K562 (cell line): Measurements from ENCODE around the gene MLLT6. TPM values are rescaled to one million over a fixed set of nuclear protein-coding genes. Genes with fewer than 3 reads are reported as not detected.

ENCODE experiments used
- ASH1L ChIP-seq: fragments of 450-650 bp; IDR thresholded peaks from 2 replicates; pipeline ENCODE4 v1.6.1; 2018; ENCODE audit warnings: borderline replicate concordance, mild to moderate bottlenecking, low read depth; ENCODE audit not compliant: partially characterized antibody
- ELF4 ChIP-seq: fragments of 450-650 bp; formaldehyde crosslinking; IDR thresholded peaks from 2 replicates; pipeline ENCODE4 v1.4.0; 2022; ENCODE audit warnings: missing genetic modification characterization
- ETV5 ChIP-seq: sonication (generic); formaldehyde crosslinking; IDR thresholded peaks from 2 replicates; pipeline ENCODE4 v1.4.0; 2020; ENCODE audit warnings: low read depth, mild to moderate bottlenecking, missing genetic modification reagents
- GABPB1 ChIP-seq: sonication (generic); formaldehyde crosslinking; IDR thresholded peaks from 2 replicates; pipeline ENCODE4 v1.8.0; 2022; ENCODE audit warnings: mild to moderate bottlenecking, missing genetic modification reagents
- JUN ChIP-seq, 2 experiments: sonication (generic) in 1 of 2; formaldehyde crosslinking in 1 of 2; IDR thresholded peaks; 2 replicates each; pipeline versions ENCODE4 v1.6.1 to v1.8.0; 2012 to 2022; ENCODE audit warnings: borderline replicate concordance in 2 of 2, mild to moderate bottlenecking in 2 of 2, improper control_type of control experiment in 1 of 2, low read depth in 1 of 2, low read length in 1 of 2, missing genetic modification reagents in 1 of 2
- MTA2 ChIP-seq: fragments of 450-650 bp; IDR thresholded peaks from 2 replicates; pipeline ENCODE4 v1.6.1; 2016; ENCODE audit warnings: low read depth
- MYC ChIP-seq, 2 experiments: fragments of 250-450 bp in 1 of 2; sonication (Bioruptor Pico) in 1 of 2; IDR thresholded peaks; 2 replicates each; pipeline versions ENCODE4 v1.5.1 to v1.6.1; 2012 to 2021; ENCODE audit warnings: low read depth in 2 of 2, borderline replicate concordance in 1 of 2, improper control_type of control experiment in 1 of 2, low read length in 1 of 2, mild to moderate bottlenecking in 1 of 2, moderate library complexity in 1 of 2
- PML ChIP-seq: IDR thresholded peaks from 2 replicates; pipeline ENCODE4 v1.6.1; 2012; ENCODE audit warnings: low read length, inconsistent platforms
- RBFOX2 ChIP-seq: fragments of 200-400 bp; formaldehyde crosslinking; IDR thresholded peaks from 2 replicates; pipeline ENCODE4 v1.6.1; 2017; ENCODE audit warnings: low read depth, mild to moderate bottlenecking, low read length, moderate library complexity
- SIN3A ChIP-seq, 2 experiments: fragments of 150-350 bp in 1 of 2; IDR thresholded peaks; 2 replicates each; pipeline ENCODE4 v1.6.1; 2011 to 2016; ENCODE audit warnings: borderline replicate concordance in 2 of 2, low read depth in 2 of 2, low read length in 2 of 2, mild to moderate bottlenecking in 2 of 2, moderate library complexity in 2 of 2; ENCODE audit not compliant: control insufficient read depth in 1 of 2
- SMAD2 ChIP-seq: fragments of 150-350 bp; IDR thresholded peaks from 2 replicates; pipeline ENCODE4 v1.6.1; 2014; ENCODE audit warnings: low read depth, mild to moderate bottlenecking, low read length
- SMARCA4 ChIP-seq: fragments of 450-650 bp; IDR thresholded peaks from 2 replicates; pipeline ENCODE4 v1.6.1; 2016
- SRSF1 ChIP-seq: fragments of 200-400 bp; formaldehyde crosslinking; IDR thresholded peaks from 2 replicates; pipeline ENCODE4 v1.6.1; 2017; ENCODE audit warnings: mild to moderate bottlenecking, low read depth, low read length, moderate library complexity
- TEAD4 ChIP-seq, 2 experiments: sonication (generic) in 1 of 2; formaldehyde crosslinking in 1 of 2; IDR thresholded peaks; 2 replicates each; pipeline versions ENCODE4 v1.6.1 to v1.8.0; 2012 to 2022; ENCODE audit warnings: borderline replicate concordance in 1 of 2, inconsistent platforms in 1 of 2, low read length in 1 of 2, mild to moderate bottlenecking in 1 of 2, missing genetic modification reagents in 1 of 2
- polyA plus RNA-seq, 8 experiments: library from polyadenylated mRNA; depleted of rRNA in 4 of 8; stranded (reverse) in 5 of 8; unstranded in 3 of 8; fragments of >200 nt; fragmentation: Nextera tagmentation in 2 of 8; fragmentation: Illumina TruSeq in 1 of 8; extraction: Ambion mirVana in 2 of 8; extraction: Trizol in 1 of 8; gene quantifications; 2 replicates each; pipeline versions ENCODE4 v1.2.1 to v1.2.3, GENCODE V29; 2011 to 2014; ENCODE audit warnings: inconsistent platforms in 1 of 8, missing spikeins in 1 of 8
- total RNA-seq, 7 experiments: library from RNA; depleted of rRNA in 6 of 7; stranded (reverse); fragments of >200 nt in 6 of 7; fragmentation: Illumina TruSeq in 2 of 7; extraction: Trizol in 2 of 7; gene quantifications; 2 replicates each; pipeline versions ENCODE4 v1.2.1 to v1.2.3, GENCODE V29; 2011 to 2021; ENCODE audit warnings: low replicate concordance in 1 of 7
- TF ChIP-seq, protein P1 (sequence below): fragments of 250-450 bp; sonication (Bioruptor Pico); IDR thresholded peaks from 2 replicates; pipeline ENCODE4 v1.4.0; 2020; ENCODE audit warnings: mild to moderate bottlenecking, moderate library complexity
- TF ChIP-seq, protein P2 (sequence below): sonication (generic); formaldehyde crosslinking; IDR thresholded peaks from 2 replicates; pipeline ENCODE4 v1.8.0; 2022; ENCODE audit warnings: mild to moderate bottlenecking, missing genetic modification reagents
- TF ChIP-seq, protein P3 (sequence below): IDR thresholded peaks from 2 replicates; pipeline ENCODE4 v1.6.1; 2011; ENCODE audit not compliant: insufficient read length; ENCODE audit errors: extremely low read depth
- TF ChIP-seq, protein P4 (sequence below): fragments of 200-400 bp; formaldehyde crosslinking; IDR thresholded peaks from 2 replicates; pipeline ENCODE4 v1.6.1; 2017; ENCODE audit warnings: mild to moderate bottlenecking, low read depth, low read length, moderate library complexity

The MLLT6 gene
- total and polyA plus RNA-seq, 9 of the 15 experiments (the other 6 are each of a cell fraction or from before 2014, with no cell fraction given): 3.1 to 71.7 (median 30.0) TPM

DNA sequence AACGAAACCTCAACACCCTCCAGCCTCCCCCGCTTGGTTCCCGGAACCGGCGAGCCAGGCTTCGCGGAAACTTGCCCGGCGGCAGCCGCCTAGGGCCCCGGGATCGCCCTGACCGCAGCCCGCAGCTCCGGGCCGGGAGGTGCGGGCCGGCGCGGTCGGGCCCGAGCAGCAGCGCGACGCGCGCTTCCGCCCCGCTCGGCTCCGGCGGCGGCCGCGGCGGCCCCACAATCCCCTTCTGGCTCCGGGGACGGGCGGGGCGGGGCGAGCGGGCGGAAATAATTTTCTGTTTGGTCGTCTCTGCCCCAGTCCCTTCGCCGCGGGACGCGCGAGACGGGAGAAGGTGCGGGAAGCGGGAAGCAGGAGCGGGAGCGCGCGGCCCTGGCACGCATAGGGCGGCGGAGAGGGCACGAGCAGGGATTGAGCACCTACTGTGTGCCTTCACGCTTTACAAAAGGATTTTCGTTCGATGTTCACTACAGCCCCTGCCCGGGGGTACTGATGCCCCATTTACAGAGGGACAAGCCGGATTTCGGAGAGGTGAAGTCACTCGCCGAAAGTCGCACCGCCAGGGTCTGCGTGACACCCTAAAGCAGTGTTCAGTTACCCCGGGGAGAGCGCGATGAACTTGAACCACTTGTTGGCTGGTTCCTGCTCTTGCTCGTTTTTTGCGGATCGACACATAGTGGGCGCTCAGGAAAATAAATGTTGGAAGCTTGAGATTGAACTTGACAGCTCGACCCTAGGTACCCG, 2.7 kb upstream of the MLLT6 start (continued):
- TF ChIP-seq MTA2: no peak
- TF ChIP-seq RBFOX2: peak; percentile 95
- TF ChIP-seq, protein P1, sequence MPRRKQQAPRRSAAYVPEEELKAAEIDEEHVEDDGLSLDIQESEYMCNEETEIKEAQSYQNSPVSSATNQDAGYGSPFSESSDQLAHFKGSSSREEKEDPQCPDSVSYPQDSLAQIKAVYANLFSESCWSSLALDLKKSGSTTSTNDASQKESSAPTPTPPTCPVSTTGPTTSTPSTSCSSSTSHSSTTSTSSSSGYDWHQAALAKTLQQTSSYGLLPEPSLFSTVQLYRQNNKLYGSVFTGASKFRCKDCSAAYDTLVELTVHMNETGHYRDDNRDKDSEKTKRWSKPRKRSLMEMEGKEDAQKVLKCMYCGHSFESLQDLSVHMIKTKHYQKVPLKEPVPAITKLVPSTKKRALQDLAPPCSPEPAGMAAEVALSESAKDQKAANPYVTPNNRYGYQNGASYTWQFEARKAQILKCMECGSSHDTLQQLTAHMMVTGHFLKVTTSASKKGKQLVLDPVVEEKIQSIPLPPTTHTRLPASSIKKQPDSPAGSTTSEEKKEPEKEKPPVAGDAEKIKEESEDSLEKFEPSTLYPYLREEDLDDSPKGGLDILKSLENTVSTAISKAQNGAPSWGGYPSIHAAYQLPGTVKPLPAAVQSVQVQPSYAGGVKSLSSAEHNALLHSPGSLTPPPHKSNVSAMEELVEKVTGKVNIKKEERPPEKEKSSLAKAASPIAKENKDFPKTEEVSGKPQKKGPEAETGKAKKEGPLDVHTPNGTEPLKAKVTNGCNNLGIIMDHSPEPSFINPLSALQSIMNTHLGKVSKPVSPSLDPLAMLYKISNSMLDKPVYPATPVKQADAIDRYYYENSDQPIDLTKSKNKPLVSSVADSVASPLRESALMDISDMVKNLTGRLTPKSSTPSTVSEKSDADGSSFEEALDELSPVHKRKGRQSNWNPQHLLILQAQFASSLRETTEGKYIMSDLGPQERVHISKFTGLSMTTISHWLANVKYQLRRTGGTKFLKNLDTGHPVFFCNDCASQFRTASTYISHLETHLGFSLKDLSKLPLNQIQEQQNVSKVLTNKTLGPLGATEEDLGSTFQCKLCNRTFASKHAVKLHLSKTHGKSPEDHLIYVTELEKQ (CRISPR knock-in tag): no peak
- TF ChIP-seq, protein P2, sequence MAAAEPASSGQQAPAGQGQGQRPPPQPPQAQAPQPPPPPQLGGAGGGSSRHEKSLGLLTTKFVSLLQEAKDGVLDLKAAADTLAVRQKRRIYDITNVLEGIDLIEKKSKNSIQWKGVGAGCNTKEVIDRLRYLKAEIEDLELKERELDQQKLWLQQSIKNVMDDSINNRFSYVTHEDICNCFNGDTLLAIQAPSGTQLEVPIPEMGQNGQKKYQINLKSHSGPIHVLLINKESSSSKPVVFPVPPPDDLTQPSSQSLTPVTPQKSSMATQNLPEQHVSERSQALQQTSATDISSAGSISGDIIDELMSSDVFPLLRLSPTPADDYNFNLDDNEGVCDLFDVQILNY (CRISPR knock-in tag): no peak
- TF ChIP-seq TEAD4 (IDR thresholded peaks at IDR 0.05; ENCODE audit: low read length): peak; percentile 10; the same call in 1 of the 2 replicates
- TF ChIP-seq TEAD4 (CRISPR knock-in tag; IDR thresholded peaks at IDR 0.05; ENCODE audit: borderline replicate concordance): no peak
- no peak for TF ChIP-seq SMAD2
- TF ChIP-seq PML: 0 out of 2 replicates have a peak, but pooled peaks have one; percentile 30
- TF ChIP-seq, protein P3, sequence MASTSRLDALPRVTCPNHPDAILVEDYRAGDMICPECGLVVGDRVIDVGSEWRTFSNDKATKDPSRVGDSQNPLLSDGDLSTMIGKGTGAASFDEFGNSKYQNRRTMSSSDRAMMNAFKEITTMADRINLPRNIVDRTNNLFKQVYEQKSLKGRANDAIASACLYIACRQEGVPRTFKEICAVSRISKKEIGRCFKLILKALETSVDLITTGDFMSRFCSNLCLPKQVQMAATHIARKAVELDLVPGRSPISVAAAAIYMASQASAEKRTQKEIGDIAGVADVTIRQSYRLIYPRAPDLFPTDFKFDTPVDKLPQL: no peak
- TF ChIP-seq ASH1L: no peak
- TF ChIP-seq ETV5 (CRISPR knock-in tag): no peak; the same call in 1 of the 2 replicates
- TF ChIP-seq, protein P4, sequence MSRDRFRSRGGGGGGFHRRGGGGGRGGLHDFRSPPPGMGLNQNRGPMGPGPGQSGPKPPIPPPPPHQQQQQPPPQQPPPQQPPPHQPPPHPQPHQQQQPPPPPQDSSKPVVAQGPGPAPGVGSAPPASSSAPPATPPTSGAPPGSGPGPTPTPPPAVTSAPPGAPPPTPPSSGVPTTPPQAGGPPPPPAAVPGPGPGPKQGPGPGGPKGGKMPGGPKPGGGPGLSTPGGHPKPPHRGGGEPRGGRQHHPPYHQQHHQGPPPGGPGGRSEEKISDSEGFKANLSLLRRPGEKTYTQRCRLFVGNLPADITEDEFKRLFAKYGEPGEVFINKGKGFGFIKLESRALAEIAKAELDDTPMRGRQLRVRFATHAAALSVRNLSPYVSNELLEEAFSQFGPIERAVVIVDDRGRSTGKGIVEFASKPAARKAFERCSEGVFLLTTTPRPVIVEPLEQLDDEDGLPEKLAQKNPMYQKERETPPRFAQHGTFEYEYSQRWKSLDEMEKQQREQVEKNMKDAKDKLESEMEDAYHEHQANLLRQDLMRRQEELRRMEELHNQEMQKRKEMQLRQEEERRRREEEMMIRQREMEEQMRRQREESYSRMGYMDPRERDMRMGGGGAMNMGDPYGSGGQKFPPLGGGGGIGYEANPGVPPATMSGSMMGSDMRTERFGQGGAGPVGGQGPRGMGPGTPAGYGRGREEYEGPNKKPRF: no peak
- TF ChIP-seq SIN3A (IDR thresholded peaks at IDR 0.05; ENCODE audit: borderline replicate concordance in 2 of 2, control insufficient read depth in 1 of 2, low read depth in 2 of 2, low read length in 2 of 2): 0 out of 4 replicates have a peak, but pooled peaks of 1 of the 2 experiments have one; percentile 5
- no peak for TF ChIP-seq SRSF1
- peak; percentile 30; the same call in 1 of the 2 replicates for TF ChIP-seq GABPB1 (CRISPR knock-in tag)
- no peak for TF ChIP-seq MYC (IDR thresholded peaks at IDR 0.05; ENCODE audit: low read depth, low read length)
- TF ChIP-seq MYC (CRISPR knock-in tag; IDR thresholded peaks at IDR 0.05; ENCODE audit: borderline replicate concordance, low read depth): peak; percentile 60; the same call in 1 of the 2 replicates
- TF ChIP-seq JUN (IDR thresholded peaks at IDR 0.05; ENCODE audit: borderline replicate concordance, low read depth, low read length): no peak
- TF ChIP-seq JUN (CRISPR knock-in tag; IDR thresholded peaks at IDR 0.05; ENCODE audit: borderline replicate concordance): no peak
- no peak for TF ChIP-seq SMARCA4
- TF ChIP-seq ELF4 (CRISPR knock-in tag): no peak
